NB4 (cell line): ENCODE results near the gene C3orf22.
"Not testable (repeated sequence)": the region's sequence is repeated elsewhere in the genome, so short reads cannot be mapped to it uniquely, and the experiment has no call there.

Experiments
- DNase-seq: peaks from one replicate; pipeline ENCODE4 v3.0.0; 2010; ENCODE audit warnings: low read depth
- H3K4me3 ChIP-seq: one replicate; pipeline ENCODE4 v1.5.1; 2011; ENCODE audit warnings: mild to moderate bottlenecking, low read depth, low read length, moderate library complexity
- CTCF ChIP-seq: IDR thresholded peaks from one replicate; pipeline ENCODE4 v1.5.1; 2012; ENCODE audit warnings: low read depth, low read length
- MAX ChIP-seq: IDR thresholded peaks from 2 replicates; pipeline ENCODE4 v1.6.1; 2011; ENCODE audit warnings: low read depth, low read length
- MYC ChIP-seq: IDR thresholded peaks from 2 replicates; pipeline ENCODE4 v1.6.1; 2011; ENCODE audit warnings: low read depth, low read length
- POLR2A ChIP-seq: IDR thresholded peaks from 2 replicates; pipeline ENCODE4 v1.6.1; 2011; ENCODE audit warnings: mild to moderate bottlenecking; ENCODE audit not compliant: insufficient read length; ENCODE audit errors: extremely low read depth

Gene C3orf22

GRCh38 chr3:126538316-126538715, 20.4 kb downstream of the C3orf22 start:
- TF ChIP-seq CTCF (no peak), POLR2A (no peak), MYC (no peak), MAX (no peak)
- no peak for DNase-seq
- no peak overlapping the region for H3K4me3 ChIP-seq

- peak; percentile 54 for DNase-seq
- H3K4me3 ChIP-seq, result no peak overlapping the region
- TF ChIP-seq CTCF (no peak), MYC (no peak), MAX (no peak), POLR2A (no peak)
These were observed 20.9 kb downstream of the C3orf22 start for GRCh38 chr3:126537730-126538281.

GRCh38 chr3:126537116-126537729, 21.5 kb downstream of the C3orf22 start:
- TF ChIP-seq MYC (no peak), MAX (no peak), POLR2A (no peak)
- no peak for DNase-seq

GRCh38 chr3:126536126-126536525, 22.6 kb downstream of the C3orf22 start:
- DNase-seq, result no peak
- TF ChIP-seq POLR2A, result no peak

More at GRCh38 chr3:126537116-126537729, 21.5 kb downstream of the C3orf22 start:
- no peak overlapping the region for H3K4me3 ChIP-seq

GRCh38 chr3:126535636-126536035, 23.1 kb downstream of the C3orf22 start:
- DNase-seq, result no peak
- H3K4me3 ChIP-seq, result no peak overlapping the region
- no peak for TF ChIP-seq MAX
- no peak for TF ChIP-seq POLR2A
- no peak for TF ChIP-seq CTCF
- TF ChIP-seq MYC, result no peak

More at GRCh38 chr3:126536126-126536525, 22.6 kb downstream of the C3orf22 start:
- H3K4me3 ChIP-seq, result no peak overlapping the region

- DNase-seq, H3K4me3 ChIP-seq: not testable (repeated sequence)
These were observed 24.0 kb downstream of the C3orf22 start for GRCh38 chr3:126534716-126535115.

GRCh38 chr3:126533506-126533905, 25.2 kb downstream of the C3orf22 start:
- no peak overlapping the region for H3K4me3 ChIP-seq
- peak; percentile 55 for DNase-seq
- TF ChIP-seq MYC (no peak), CTCF (no peak), POLR2A (no peak), MAX (no peak)
